H9 (cell line): ENCODE measurements around the gene IKZF1. TPM values are rescaled to one million over a fixed set of nuclear protein-coding genes. Genes with fewer than 3 reads are reported as not detected.

Experiments
- DNase-seq: peaks from one replicate; pipeline ENCODE4 v3.0.0-alpha.2; 2017
- H2AFZ ChIP-seq: one replicate; pipeline ENCODE4 v1.6.1; 2013; ENCODE audit warnings: mild to moderate bottlenecking, low read length, control low read depth, moderate library complexity
- H2AK5ac ChIP-seq: 2 replicates; pipeline ENCODE4 v1.6.1; 2013; ENCODE audit warnings: low read length, control low read depth, mixed read lengths; ENCODE audit not compliant: insufficient read length
- H2BK120ac ChIP-seq: one replicate; pipeline ENCODE4 v1.6.1; 2013; ENCODE audit warnings: low read depth, mild to moderate bottlenecking, low read length, control low read depth, inconsistent platforms; ENCODE audit not compliant: poor library complexity, severe bottlenecking
- H2BK12ac ChIP-seq: 2 replicates; pipeline ENCODE4 v1.6.1; 2013; ENCODE audit warnings: low read length, control low read depth, mixed read lengths, low read depth; ENCODE audit not compliant: insufficient read length
- H2BK15ac ChIP-seq: 2 replicates; pipeline ENCODE4 v1.6.1; 2013; ENCODE audit warnings: low read depth, low read length, control low read depth
- H2BK20ac ChIP-seq: one replicate; pipeline ENCODE4 v1.6.1; 2013; ENCODE audit warnings: low read depth, mild to moderate bottlenecking, low read length, control low read depth, inconsistent platforms; ENCODE audit not compliant: poor library complexity, severe bottlenecking
- H2BK5ac ChIP-seq: 2 replicates; pipeline ENCODE4 v1.6.1; 2013; ENCODE audit warnings: low read length, control low read depth, mixed read lengths; ENCODE audit not compliant: insufficient read length
- H3K14ac ChIP-seq: 2 replicates; pipeline ENCODE4 v1.6.1; 2013; ENCODE audit warnings: low read length, control low read depth; ENCODE audit not compliant: insufficient read depth
- H3K18ac ChIP-seq: 2 replicates; pipeline ENCODE4 v1.6.1; 2013; ENCODE audit warnings: low read depth, mild to moderate bottlenecking, mixed read lengths, low read length, control low read depth; ENCODE audit not compliant: insufficient read length
- H3K23ac ChIP-seq: 2 replicates; pipeline ENCODE4 v1.6.1; 2013; ENCODE audit warnings: low read length, control low read depth, mixed read lengths, low read depth; ENCODE audit not compliant: insufficient read length
- H3K23me2 ChIP-seq: 2 replicates; pipeline ENCODE4 v1.6.1; 2013; ENCODE audit warnings: low read depth, mild to moderate bottlenecking, mixed read lengths, low read length, control low read depth; ENCODE audit not compliant: insufficient read length, poor library complexity, severe bottlenecking
- H3K27ac ChIP-seq: 2 replicates; pipeline ENCODE4 v1.5.1; 2013; ENCODE audit warnings: low read length, control low read depth, mixed read lengths, low read depth; ENCODE audit not compliant: insufficient read length
- H3K27me3 ChIP-seq: 2 replicates; pipeline ENCODE4 v1.6.1; 2013; ENCODE audit warnings: low read length, control low read depth, inconsistent platforms; ENCODE audit not compliant: insufficient read depth
- H3K4ac ChIP-seq: 2 replicates; pipeline ENCODE4 v1.6.1; 2013; ENCODE audit warnings: low read depth, mild to moderate bottlenecking, control low read depth, inconsistent platforms, low read length, moderate library complexity
- H3K4me1 ChIP-seq: 2 replicates; pipeline ENCODE4 v1.6.1; 2013; ENCODE audit warnings: low read length, control low read depth, inconsistent platforms; ENCODE audit not compliant: insufficient read depth
- H3K4me2 ChIP-seq: 2 replicates; pipeline ENCODE4 v1.6.1; 2013; ENCODE audit warnings: low read length, control low read depth, mixed read lengths; ENCODE audit not compliant: insufficient read length, insufficient read depth
- H3K56ac ChIP-seq: 2 replicates; pipeline ENCODE4 v1.6.1; 2013; ENCODE audit warnings: low read depth, mild to moderate bottlenecking, mixed read lengths, low read length, control low read depth; ENCODE audit not compliant: insufficient read length
- H3K79me1 ChIP-seq: 2 replicates; pipeline ENCODE4 v1.6.1; 2013; ENCODE audit warnings: low read depth, mild to moderate bottlenecking, moderate library complexity, low read length, control low read depth, inconsistent platforms; ENCODE audit not compliant: insufficient read depth, poor library complexity, severe bottlenecking
- H3K79me2 ChIP-seq: 2 replicates; pipeline ENCODE4 v1.6.1; 2013; ENCODE audit warnings: low read length, control low read depth, inconsistent platforms; ENCODE audit not compliant: insufficient read depth
- H3K9ac ChIP-seq: 2 replicates; pipeline ENCODE4 v1.6.1; 2013; ENCODE audit warnings: low read length, control low read depth, mixed read lengths; ENCODE audit not compliant: insufficient read length; ENCODE audit errors: extremely low read depth
- H3K9me3 ChIP-seq: one replicate; pipeline ENCODE4 v1.6.1; 2013; ENCODE audit warnings: low read depth, low read length, inconsistent platforms; ENCODE audit not compliant: control insufficient read depth
- H3T11ph ChIP-seq: one replicate; pipeline ENCODE4 v1.6.1; 2013; ENCODE audit warnings: mild to moderate bottlenecking, low read length, control low read depth, inconsistent platforms
- H4K20me1 ChIP-seq: one replicate; pipeline ENCODE4 v1.6.1; 2013; ENCODE audit not compliant: control insufficient read depth, insufficient read length, insufficient read depth
- H4K5ac ChIP-seq: 2 replicates; pipeline ENCODE4 v1.6.1; 2013; ENCODE audit warnings: low read depth, mild to moderate bottlenecking, mixed read lengths, low read length, control low read depth; ENCODE audit not compliant: insufficient read length
- H4K8ac ChIP-seq: replicated peaks from 2 replicates; pipeline ENCODE4 v1.6.1; 2013; ENCODE audit warnings: low read length, control low read depth, mixed read lengths, low read depth; ENCODE audit not compliant: insufficient read length
- H4K91ac ChIP-seq: 2 replicates; pipeline ENCODE4 v1.6.1; 2013; ENCODE audit warnings: low read depth, mild to moderate bottlenecking, moderate library complexity, mixed read lengths, low read length, control low read depth; ENCODE audit not compliant: insufficient read length
- H3K27ac Mint-ChIP-seq, 3 experiments: 2 replicates in 2 of 3; 3 replicates in 1 of 3; pipeline ENCODE4 v1.8.0; 2020 to 2021; ENCODE audit warnings: mixed read lengths in 3 of 3, mild to moderate bottlenecking in 1 of 3, moderate library complexity in 1 of 3
- H3K27me3 Mint-ChIP-seq: 2 replicates; pipeline ENCODE4 v1.8.0; 2021; ENCODE audit warnings: low read depth, mild to moderate bottlenecking, moderate library complexity, mixed read lengths
- H3K36me3 Mint-ChIP-seq, 3 experiments: 2 replicates in 2 of 3; 3 replicates in 1 of 3; pipeline ENCODE4 v1.8.0; 2020 to 2021; ENCODE audit warnings: low read depth in 3 of 3, mixed read lengths in 3 of 3; ENCODE audit not compliant: insufficient read depth in 1 of 3
- H3K4me1 Mint-ChIP-seq, 2 experiments: 2 replicates each; pipeline ENCODE4 v1.8.0; 2020; ENCODE audit warnings: mixed read lengths in 2 of 2
- H3K4me3 Mint-ChIP-seq, 2 experiments: 2 replicates in 1 of 2; 3 replicates in 1 of 2; pipeline ENCODE4 v1.8.0; 2020 to 2021; ENCODE audit warnings: mild to moderate bottlenecking in 2 of 2, mixed read lengths in 2 of 2, moderate library complexity in 1 of 2
- H3K9me3 Mint-ChIP-seq, 2 experiments: 2 replicates in 1 of 2; 3 replicates in 1 of 2; pipeline ENCODE4 v1.8.0; 2020; ENCODE audit warnings: mild to moderate bottlenecking in 2 of 2, mixed read lengths in 2 of 2, moderate library complexity in 1 of 2
- CTCF ChIP-seq: fragments of 200-600 bp; sonication (generic); conservative IDR thresholded peaks from 3 replicates; pipeline ENCODE4 v1.8.0; 2021; ENCODE audit warnings: antibody characterized with exemption, mild to moderate bottlenecking
- WGBS: extraction: QIAGEN DNeasy Blood & Tissue Kit; methylation state at CpG from one replicate; pipeline ENCODE4 v1.1.7; 2013; ENCODE audit warnings: missing lambda C conversion rate, low lambda C conversion rate, mixed read lengths; ENCODE audit not compliant: insufficient read length; ENCODE audit errors: extremely low coverage; 5-methylcytosine and 5-hydroxymethylcytosine counted together
- total RNA-seq: library from RNA; stranded (reverse); gene quantifications from 2 replicates; pipeline ENCODE4 v1.2.1, GENCODE V29; 2021

IKZF1 gene
- total RNA-seq, 1 experiment from 2014 or later = 0.98 TPM

GRCh38 chr7:50307368-50308032, 3.0 kb downstream of the IKZF1 start:
- Histone ChIP-seq H2BK15ac (no peak overlapping the region), H3K27me3 (peaks cover 18% of the 10 kb centered on the region; the same call in 1 of the 2 replicates), H3K18ac (no peak overlapping the region), H3K9me3 (no peaks in the 10 kb centered on the region), H3K79me2 (no peaks in the 10 kb centered on the region), H3K56ac (no peak overlapping the region), H4K91ac (no peak overlapping the region), H3K9ac (no peak overlapping the region), H4K20me1 (no peaks in the 10 kb centered on the region), H2AK5ac (no peak overlapping the region), H3T11ph (no peak overlapping the region), H2BK5ac (no peak overlapping the region), H3K4me2 (no peak overlapping the region), H2BK12ac (no peak overlapping the region), H3K14ac (no peak overlapping the region), H3K4me1 (no peaks in the 10 kb centered on the region), H4K8ac (no peak overlapping the region), H2AFZ (no peak overlapping the region), H2BK20ac (no peak overlapping the region), H3K23me2 (peaks cover 7% of the 10 kb centered on the region), H2BK120ac (no peak overlapping the region), H3K23ac (no peak overlapping the region), H3K4ac (no peak overlapping the region), H3K79me1 (no peaks in the 10 kb centered on the region), H3K27ac (no peak overlapping the region), H4K5ac (no peak overlapping the region)
- no peak for TF ChIP-seq CTCF
- H3K4me3 Mint-ChIP-seq = no peak overlapping the region
- H3K4me1 Mint-ChIP-seq = peaks cover 24 to 35% of the 10 kb centered on the region in 2 experiments
- peaks cover 0 to 7% of the 10 kb centered on the region in 2 experiments; a peak in 2 of 5 replicates for H3K9me3 Mint-ChIP-seq
- no peaks in the 10 kb centered on the region; a peak in 1 of 7 replicates for H3K36me3 Mint-ChIP-seq
- DNase-seq = no peak
- no peak overlapping the region for H3K27ac Mint-ChIP-seq
- H3K27me3 Mint-ChIP-seq = peaks cover 56% of the 10 kb centered on the region
- WGBS = no CpG with 5 or more reads among the region's 10 CpGs
